SH-SY5Y (cell line): ENCODE data around the gene JAKMIP1.

Source experiments
- GATA2 ChIP-seq: IDR thresholded peaks from 2 replicates; pipeline ENCODE4 v1.6.1; 2011; ENCODE audit warnings: mild to moderate bottlenecking, low read depth, low read length
- GATA3 ChIP-seq: IDR thresholded peaks from 2 replicates; pipeline ENCODE4 v1.6.1; 2011; ENCODE audit warnings: low read depth, mild to moderate bottlenecking, low read length, moderate library complexity

- no peak for TF ChIP-seq GATA2
- no peak for TF ChIP-seq GATA3
Observed at GRCh38 chr4:6114601-6115000, 85.7 kb downstream of the JAKMIP1 start.
